ENCODE measurements around the gene LTN1. TPM values are rescaled to one million over a fixed set of nuclear protein-coding genes. Genes with fewer than 3 reads are reported as not detected.

LTN1 gene
- total RNA-seq, 1 experiment from 2014 or later = 27.1 TPM

GRCh38 chr21:28971171-28971570 lies 21.5 kb downstream of the LTN1 start:
- H3K27me3 Mint-ChIP-seq (ENCODE audit: insufficient read depth, unreplicated experiment) = no peaks in the 10 kb centered on the region
- no peak for DNase-seq (ENCODE audit: unreplicated experiment)
- POLR2A ChIA-PET = interaction anchor here (1.2 to 1.3 kb wide), 2 partner anchors 22 to 53 kb away, joined by 4 read pairs; partner anchors contain the start of gene LTN1
- H3K36me3 Mint-ChIP-seq (ENCODE audit: insufficient read depth, unreplicated experiment) = peaks cover 83% of the 10 kb centered on the region
- no peak for TF ChIP-seq CTCF (IDR thresholded peaks at IDR 0.05; ENCODE audit: unreplicated experiment)
- H3K4me3 Mint-ChIP-seq (ENCODE audit: unreplicated experiment) = no peak overlapping the region
- intact Hi-C loops (cut with micrococcal nuclease) = no loop called here
- CTCF ChIA-PET = interaction anchor here (0.8 to 1.3 kb wide), 2 partner anchors 32 to 202 kb away, joined by 3 to 4 read pairs; no protein-coding TSS in a partner anchor
- no TSS peak for BruUV-seq (replicated peaks)
- H3K27ac Mint-ChIP-seq (ENCODE audit: low read depth, unreplicated experiment) = no peak overlapping the region
- H3K9me3 Mint-ChIP-seq (ENCODE audit: unreplicated experiment) = peaks cover 8% of the 10 kb centered on the region
- no peaks in the 10 kb centered on the region for H3K4me1 Mint-ChIP-seq (ENCODE audit: insufficient read depth, unreplicated experiment)

GRCh38 chr21:28963831-28964230 lies 28.8 kb downstream of the LTN1 start:
- intact Hi-C loops (cut with micrococcal nuclease) = no loop called here
- H3K4me3 Mint-ChIP-seq (ENCODE audit: unreplicated experiment) = no peak overlapping the region
- TF ChIP-seq CTCF (IDR thresholded peaks at IDR 0.05; ENCODE audit: unreplicated experiment) = no peak
- H3K9me3 Mint-ChIP-seq (ENCODE audit: unreplicated experiment) = no peaks in the 10 kb centered on the region
- no peaks in the 10 kb centered on the region for H3K4me1 Mint-ChIP-seq (ENCODE audit: insufficient read depth, unreplicated experiment)
- POLR2A ChIA-PET = no interaction called here
- H3K27me3 Mint-ChIP-seq (ENCODE audit: insufficient read depth, unreplicated experiment) = no peaks in the 10 kb centered on the region
- CTCF ChIA-PET = interaction anchor here (0.8 kb wide), 1 partner anchor 11 kb away, joined by 3 read pairs; no protein-coding TSS in a partner anchor
- no peak for DNase-seq (ENCODE audit: unreplicated experiment)
- no TSS peak for BruUV-seq (replicated peaks)
- H3K27ac Mint-ChIP-seq (ENCODE audit: low read depth, unreplicated experiment) = no peak overlapping the region
- peaks cover 81% of the 10 kb centered on the region for H3K36me3 Mint-ChIP-seq (ENCODE audit: insufficient read depth, unreplicated experiment)

- ChIA-PET POLR2A (no interaction called here), CTCF (no interaction called here)
- no peaks in the 10 kb centered on the region for H3K27me3 Mint-ChIP-seq (ENCODE audit: insufficient read depth, unreplicated experiment)
- no peak for TF ChIP-seq CTCF (IDR thresholded peaks at IDR 0.05; ENCODE audit: unreplicated experiment)
- no peak overlapping the region for H3K27ac Mint-ChIP-seq (ENCODE audit: low read depth, unreplicated experiment)
- H3K36me3 Mint-ChIP-seq (ENCODE audit: insufficient read depth, unreplicated experiment) = peaks cover 81% of the 10 kb centered on the region
- H3K4me1 Mint-ChIP-seq (ENCODE audit: insufficient read depth, unreplicated experiment) = no peaks in the 10 kb centered on the region
- no peak for DNase-seq (ENCODE audit: unreplicated experiment)
- H3K4me3 Mint-ChIP-seq (ENCODE audit: unreplicated experiment) = no peak overlapping the region
- intact Hi-C loops (cut with micrococcal nuclease) = no loop called here
- BruUV-seq (replicated peaks) = no TSS peak
- H3K9me3 Mint-ChIP-seq (ENCODE audit: unreplicated experiment) = no peaks in the 10 kb centered on the region
These were observed 30.2 kb downstream of the LTN1 start for GRCh38 chr21:28962465-28962864.

GRCh38 chr21:28961927-28962326 lies 30.8 kb downstream of the LTN1 start:
- no peak for DNase-seq (ENCODE audit: unreplicated experiment)
- Mint-ChIP-seq H3K27ac (ENCODE audit: low read depth, unreplicated experiment) (no peak overlapping the region), H3K36me3 (ENCODE audit: insufficient read depth, unreplicated experiment) (peaks cover 81% of the 10 kb centered on the region), H3K4me1 (ENCODE audit: insufficient read depth, unreplicated experiment) (no peaks in the 10 kb centered on the region), H3K4me3 (ENCODE audit: unreplicated experiment) (no peak overlapping the region), H3K9me3 (ENCODE audit: unreplicated experiment) (no peaks in the 10 kb centered on the region), H3K27me3 (ENCODE audit: insufficient read depth, unreplicated experiment) (no peaks in the 10 kb centered on the region)
- no peak for TF ChIP-seq CTCF (IDR thresholded peaks at IDR 0.05; ENCODE audit: unreplicated experiment)
- no TSS peak for BruUV-seq (replicated peaks)
- intact Hi-C loops (cut with micrococcal nuclease) = no loop called here
- ChIA-PET POLR2A (interaction anchor here (0.6 kb wide), 1 partner anchor 415 kb away, joined by 4 read pairs; no protein-coding TSS in a partner anchor), CTCF (interaction anchor here (0.7 kb wide), 1 partner anchor 13 kb away, joined by 3 read pairs; no protein-coding TSS in a partner anchor)
